Stimulated activated CD8-positive, alpha-beta memory T cell treated with anti-CD3 and anti-CD28 coated beads, Interleukin-7, amount 100 ng/mL, for 24 hours (primary cell): ENCODE measurements around the gene MCOLN2.

Source experiments
- DNase-seq: peaks from one replicate; pipeline ENCODE4 v3.0.0-alpha.2; 2020; ENCODE audit warnings: low read depth

MCOLN2 gene

DNA sequence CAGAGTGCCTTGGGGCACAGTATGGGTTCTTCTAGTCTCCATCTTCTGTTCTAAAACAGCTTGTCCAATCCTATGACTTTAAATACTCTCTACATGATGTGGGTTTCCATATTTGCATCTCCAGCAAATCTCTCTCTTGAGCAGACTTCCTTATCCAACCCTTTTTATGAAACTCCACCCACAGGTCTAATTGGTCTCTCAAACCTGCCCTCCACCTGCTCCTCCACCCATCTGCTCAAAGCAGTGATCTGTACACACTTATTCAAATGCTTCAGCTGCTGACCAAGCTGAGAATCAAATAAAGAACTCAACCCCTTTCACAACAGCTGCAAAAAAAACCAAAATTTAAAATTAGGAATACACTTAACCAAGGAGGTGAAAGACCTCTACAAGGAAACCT, 11.5 kb downstream of the MCOLN2 start:
- no peak for DNase-seq

DNA sequence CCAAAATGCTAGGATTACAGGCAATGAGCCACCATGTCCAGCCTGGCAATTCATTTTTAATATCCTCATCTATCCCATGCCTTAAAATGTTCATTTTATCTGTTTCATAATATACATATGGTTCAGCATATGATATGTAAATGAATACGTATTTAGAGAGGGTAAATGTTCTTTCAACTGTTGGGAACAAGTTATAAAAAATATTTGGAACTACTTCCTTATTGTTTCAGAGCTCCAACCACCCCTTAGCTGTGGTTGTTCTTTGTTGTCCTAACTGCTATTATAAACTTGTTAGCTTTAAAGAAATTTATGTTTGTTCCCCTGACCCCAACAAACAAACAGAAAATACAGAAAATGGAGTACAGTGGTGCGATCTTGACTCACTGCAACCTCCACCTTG, 14.5 kb downstream of the MCOLN2 start:
- DNase-seq = no peak

DNA sequence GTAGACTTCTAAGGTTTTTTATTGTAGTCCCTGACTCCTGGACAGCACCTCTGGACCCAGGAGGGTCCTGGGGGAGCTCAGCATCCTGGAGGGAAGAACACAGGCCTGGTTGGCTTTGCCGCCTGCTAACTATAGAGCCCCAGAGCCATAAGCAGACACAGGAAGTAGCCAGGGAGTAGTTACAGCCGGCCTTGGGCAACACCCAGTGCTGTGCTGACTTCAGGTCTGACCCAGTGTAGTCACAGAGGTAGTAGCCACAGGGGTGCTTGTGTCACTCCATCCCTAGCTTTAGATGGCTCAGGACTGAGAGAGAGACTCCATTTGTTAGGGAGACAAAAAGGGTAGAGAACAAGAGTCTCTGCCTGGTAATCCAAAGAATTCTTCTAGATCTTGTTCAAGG, 21.9 kb downstream of the MCOLN2 start:
- no peak for DNase-seq

DNA sequence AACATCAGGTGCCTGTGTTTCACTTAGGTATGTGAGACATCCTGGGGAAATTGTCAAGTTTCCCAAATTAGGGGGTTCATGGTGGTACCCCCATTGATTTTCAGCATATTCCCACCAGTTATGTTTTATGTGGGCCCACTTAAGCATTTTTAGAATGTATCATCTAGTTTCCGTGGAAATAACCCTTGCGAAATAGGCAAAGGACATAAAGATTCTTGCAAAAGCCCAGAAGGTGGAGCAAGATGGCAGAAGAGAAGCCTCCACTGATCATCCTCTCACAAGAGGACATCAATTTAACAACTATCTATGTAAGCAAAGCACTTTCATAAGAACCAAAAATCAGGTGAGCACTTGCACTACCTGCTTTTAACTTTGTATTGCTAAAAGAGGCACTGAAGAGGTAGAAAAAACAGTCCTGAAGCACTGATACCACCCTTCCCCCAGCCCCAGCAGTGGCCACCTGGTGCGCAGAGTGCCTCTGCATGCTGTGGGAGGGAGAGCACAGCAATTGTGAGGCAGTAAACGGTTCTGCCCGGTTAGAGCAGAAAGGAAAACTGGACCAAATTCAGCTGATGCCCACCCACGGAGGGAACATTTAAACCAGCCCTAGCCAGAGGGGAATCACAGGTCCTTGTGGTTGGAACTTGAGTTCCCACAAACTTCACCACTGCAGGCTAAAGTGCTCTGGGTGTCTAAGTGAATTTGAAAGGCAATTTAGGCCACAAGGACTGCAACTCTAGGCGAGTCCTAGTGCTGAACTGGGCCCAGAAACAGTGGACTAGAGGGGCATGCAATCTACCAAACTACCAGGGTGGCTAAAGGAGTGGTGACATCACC, 23.2 kb downstream of the MCOLN2 start:
- no peak for DNase-seq

DNA sequence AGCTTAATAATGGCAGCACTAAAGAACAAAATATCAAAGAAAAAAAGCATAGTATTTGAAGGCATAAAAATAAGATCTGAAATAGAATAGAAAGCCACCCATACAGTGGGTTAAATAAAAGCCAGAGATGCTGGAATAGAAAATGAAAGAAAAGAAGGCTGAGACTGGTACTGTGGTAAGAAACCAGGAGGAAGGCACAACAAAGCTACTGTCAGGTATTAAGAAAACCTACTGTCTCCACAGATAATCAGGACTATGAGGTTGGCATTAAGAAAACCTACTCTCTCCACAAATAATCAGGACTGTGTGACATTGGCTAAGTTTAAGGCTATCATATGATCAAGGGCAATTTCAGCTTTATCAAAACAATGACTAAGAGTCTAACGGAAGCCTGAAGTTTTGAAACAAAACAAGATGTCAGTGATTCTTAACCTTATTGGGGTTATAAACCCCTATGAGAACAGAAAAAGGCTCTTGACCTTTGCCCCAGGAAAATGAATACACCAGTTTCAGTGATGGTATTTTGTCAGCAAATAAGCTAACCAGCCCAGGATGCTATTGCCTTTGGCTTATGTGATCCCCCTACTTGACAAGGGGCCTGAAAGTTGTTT, 24.4 kb downstream of the MCOLN2 start:
- no peak for DNase-seq

DNA sequence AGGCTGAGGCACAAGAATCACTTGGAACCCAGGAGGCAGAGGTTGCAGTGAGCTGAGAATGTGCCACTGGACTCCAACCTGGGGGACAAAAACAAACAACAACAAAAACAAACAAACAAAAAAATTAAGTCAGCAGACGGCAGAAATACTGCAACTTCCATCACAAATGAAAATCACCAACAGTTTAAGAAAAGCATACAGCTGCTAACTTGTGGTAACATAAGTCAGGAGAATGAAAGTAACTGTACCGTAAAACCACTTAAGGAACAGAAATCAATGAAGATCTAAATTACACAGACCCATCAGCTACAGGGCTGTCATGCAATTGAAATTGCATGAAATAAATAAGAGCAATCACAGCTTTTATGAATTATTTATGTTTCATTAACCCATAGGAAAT, 25.0 kb downstream of the MCOLN2 start:
- DNase-seq = no peak

DNA sequence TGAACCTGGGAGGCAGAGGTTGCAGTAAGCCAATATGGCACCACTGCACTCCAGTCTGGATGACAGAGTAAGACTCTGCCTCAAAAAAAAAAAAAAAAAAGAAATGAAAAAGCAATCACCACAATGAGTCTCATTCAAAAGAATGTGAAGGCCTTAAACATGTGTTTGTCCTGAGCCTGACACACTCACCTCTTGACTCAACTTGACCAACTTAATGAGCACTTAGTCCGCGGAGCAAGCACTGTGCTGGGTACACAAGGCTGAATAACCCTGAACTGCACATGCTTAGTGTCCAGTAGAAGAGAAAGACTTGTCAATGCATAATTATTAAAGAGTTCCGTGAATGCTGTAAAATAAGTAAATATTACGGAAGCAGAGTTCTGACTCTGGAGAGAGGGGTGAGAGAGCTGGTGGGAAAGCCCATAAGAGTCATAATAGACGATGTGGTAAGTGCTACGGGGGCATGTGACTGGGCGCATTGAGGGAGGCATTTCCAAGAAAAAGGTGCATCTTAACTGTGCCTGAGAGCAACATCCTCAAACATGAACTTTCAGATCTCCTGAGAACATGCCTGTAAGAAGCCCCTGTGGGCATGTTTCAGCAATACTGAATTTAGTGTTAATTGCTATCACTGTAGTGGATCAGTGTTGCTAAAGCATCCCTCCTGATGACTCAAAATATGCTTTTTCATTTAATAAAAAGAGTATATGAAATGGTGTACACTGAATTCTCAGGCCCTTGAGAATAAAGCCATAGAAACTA, 27.2 kb downstream of the MCOLN2 start:
- DNase-seq = no peak

DNA sequence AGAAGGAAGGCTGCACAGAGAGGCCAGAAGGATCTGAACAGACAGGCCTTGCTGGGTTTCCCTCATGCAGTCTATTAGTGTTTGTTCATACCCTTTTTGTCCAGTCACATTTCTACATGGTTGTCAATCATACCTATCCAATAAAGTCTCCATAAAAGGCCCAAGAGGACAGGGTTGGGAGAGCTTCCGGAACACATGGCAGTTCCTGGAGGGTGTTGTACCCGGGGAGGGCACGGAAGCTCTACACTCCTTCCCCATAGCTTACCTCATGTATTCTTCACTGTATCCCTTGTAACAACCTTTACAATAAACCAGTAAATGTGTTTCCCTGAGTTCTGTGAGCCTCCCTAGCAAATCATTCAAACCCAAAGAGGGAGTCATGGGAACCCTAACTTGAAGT, 28.0 kb downstream of the MCOLN2 start:
- DNase-seq = no peak

DNA sequence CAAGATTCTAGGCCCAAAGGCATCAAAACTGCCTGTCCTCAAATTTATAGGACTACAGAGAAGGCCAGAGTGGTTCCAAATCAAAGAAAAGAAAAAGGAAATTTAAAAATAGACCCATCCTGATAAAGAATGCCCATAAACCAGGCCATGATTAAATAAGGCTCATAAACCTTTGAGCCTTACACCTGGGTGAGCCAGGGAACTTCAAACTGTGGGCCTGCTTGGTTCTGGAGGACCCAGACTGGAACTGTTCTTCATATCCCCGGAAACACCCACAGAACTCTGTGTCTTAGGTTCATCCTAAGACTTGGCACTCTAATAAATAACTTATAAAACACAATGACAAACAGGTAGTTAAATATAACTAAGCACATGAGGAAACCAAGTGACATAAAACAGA, 28.8 kb downstream of the MCOLN2 start:
- DNase-seq = no peak

DNA sequence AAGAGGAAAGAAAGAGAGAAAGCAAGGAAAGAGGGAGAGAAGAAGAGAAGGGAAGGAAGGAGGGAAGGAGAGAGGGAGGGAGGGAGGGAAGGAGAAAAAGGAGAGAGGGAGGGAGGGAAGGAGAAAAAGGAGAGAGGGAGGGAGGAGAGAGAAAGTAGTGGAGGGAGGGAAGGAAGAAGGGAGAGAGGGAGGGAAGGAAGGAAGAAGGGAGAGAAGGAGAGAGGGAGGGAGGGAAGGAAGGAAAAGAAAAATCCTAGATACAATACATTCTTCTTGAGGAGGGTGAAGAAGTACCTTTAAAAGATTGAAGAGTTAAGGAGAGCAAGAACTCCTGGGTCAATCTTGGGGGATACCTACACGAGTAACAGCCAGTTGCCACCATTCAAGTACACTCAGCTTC, 29.2 kb downstream of the MCOLN2 start:
- DNase-seq = no peak

DNA sequence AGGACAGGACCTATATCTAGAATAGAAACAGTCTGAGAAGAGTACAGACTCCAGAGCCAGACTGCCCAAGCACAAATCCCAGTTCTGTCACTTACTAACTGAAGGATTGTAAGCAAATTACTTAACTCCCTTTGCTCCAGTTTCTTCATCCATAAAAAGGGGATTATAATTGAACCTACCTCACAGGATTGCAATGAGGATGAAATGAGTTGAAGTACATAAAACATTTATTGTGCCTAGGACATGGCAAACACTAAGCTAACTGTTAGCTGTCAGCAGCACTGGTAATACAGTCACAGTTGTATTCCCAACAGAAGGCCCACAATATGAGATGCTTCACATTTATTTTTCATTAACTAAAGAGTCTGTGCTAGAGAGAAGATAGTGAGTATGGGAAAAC, 33.9 kb downstream of the MCOLN2 start:
- no peak for DNase-seq

DNA sequence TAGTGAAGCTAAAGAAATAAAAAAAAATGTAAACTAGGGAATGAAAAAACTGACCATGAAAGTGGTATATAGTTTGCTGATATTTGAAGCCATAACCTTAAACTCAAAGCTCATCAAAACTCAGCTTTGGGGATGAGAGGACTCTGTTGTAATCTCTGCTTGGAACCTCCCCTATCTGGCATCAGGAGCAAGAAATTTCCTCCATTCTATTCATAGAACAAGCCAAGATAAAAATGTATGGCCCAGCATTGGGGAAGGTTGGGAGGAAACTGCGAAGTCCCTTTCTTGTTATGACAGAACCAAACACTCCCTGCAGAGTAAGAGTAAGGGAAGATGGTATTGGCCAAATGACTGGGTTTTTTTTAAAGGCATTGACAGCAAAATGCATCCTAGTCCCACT, 35.6 kb downstream of the MCOLN2 start:
- DNase-seq = no peak

DNA sequence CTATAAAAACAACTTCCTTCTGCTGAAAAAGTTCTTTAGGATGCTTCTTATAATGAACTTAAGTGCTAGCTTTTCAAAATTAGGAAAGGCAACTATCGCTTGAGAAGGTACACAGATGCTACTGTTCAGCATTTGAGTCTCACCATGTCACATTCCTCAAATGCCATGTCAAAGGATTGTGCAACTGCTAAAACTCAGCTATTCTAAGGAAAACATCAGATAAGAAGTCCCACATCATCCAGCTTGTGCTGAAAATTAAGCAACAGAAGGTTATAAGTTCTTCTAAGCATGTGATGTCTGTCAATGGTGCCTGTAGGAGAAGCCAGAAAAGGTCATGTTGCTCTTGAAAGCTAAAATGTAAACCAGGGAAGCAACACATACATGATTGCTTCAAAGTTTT, 36.5 kb downstream of the MCOLN2 start:
- no peak for DNase-seq

DNA sequence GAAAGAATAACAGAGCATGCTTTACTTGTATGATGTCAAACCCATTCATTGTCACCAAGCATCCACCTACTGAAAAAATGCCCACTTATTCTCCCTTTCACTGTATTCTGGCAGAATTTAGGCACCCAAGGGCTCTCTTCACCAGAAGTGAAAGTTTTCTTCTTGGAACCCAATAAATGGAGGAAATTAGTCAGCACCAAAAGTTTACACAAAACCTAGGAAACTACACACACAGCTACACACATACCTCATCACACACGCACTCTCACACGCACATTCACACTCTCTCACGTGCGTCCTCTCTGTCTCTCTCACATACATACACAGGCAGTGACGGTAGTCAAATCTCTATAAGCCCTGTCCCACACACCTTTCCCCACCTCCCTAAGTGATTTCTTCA, 37.6 kb downstream of the MCOLN2 start:
- DNase-seq = no peak

DNA sequence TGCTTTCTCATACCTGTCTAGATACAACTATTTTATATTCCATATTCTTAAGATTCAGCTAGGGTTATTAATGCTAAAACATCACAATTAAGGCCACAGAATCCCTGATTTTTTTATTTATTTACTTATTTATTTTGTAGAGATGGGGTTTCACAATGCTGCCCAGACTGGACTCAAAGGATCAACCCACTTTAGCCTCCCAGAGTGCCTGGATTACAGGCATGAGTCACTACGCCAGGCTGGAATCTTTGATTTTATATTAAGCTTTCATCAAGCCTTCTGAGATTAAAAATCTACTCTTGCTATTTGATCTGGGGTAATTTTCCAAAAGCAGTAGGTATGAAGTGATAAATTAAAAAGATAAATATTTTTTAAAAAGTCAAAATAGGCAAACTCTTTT, 38.9 kb downstream of the MCOLN2 start:
- DNase-seq = no peak

DNA sequence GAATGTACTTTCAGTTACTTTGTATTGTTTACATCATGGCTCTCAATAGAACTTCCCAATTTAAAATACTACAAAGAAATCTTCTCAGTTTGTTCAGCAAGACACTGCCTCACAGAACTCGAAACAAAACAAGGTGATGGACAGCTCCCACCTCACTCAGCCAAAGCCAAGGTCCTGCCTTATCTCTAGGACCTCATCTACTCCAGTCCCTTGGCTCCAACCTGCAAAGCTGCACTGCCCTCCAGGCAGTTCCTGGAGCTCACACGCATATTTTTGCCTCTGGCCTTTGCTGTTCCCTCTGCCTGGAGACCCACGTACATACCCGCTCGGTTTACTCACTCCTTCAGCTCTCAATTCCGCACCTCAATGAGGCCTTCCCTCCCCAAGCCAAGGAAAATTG, 40.3 kb downstream of the MCOLN2 start:
- DNase-seq = no peak

DNA sequence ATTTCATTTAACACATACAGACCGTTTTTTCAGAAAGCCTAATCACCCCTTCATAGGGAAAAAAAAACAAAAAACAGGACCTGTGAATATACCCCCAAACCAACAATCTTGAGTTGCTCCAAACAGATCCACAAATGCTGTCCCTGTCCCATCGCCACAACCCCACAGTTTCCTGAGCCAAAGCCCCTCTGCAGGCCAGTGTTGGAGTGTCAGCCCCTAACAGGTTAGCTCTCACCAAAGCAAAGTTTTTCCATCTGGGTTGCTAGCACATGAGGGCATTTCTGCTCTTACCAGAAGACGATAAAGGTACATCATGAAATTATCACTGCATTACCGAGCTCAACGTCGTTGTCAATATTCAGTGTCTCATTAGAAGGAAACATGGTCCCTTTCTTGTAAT, 40.8 kb downstream of the MCOLN2 start:
- no peak for DNase-seq

DNA sequence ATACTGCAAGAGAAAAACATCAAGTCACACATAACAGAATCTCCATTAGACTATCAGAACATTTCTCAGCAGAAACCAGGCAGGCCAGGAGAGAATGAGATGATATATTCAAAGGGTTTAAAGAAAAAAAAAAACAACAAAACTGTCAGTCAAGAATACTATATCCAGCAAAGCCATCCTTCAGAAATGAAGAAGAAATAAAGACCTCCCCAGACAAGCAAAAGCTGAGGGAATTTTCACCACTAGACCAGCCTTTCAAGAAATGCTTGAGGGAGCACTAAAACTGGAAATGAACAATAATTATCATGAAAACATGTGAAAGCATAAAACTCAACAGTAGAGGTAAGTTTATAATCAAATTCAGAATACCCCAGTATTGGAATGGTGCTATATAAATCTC, 47.2 kb downstream of the MCOLN2 start:
- no peak for DNase-seq

DNA sequence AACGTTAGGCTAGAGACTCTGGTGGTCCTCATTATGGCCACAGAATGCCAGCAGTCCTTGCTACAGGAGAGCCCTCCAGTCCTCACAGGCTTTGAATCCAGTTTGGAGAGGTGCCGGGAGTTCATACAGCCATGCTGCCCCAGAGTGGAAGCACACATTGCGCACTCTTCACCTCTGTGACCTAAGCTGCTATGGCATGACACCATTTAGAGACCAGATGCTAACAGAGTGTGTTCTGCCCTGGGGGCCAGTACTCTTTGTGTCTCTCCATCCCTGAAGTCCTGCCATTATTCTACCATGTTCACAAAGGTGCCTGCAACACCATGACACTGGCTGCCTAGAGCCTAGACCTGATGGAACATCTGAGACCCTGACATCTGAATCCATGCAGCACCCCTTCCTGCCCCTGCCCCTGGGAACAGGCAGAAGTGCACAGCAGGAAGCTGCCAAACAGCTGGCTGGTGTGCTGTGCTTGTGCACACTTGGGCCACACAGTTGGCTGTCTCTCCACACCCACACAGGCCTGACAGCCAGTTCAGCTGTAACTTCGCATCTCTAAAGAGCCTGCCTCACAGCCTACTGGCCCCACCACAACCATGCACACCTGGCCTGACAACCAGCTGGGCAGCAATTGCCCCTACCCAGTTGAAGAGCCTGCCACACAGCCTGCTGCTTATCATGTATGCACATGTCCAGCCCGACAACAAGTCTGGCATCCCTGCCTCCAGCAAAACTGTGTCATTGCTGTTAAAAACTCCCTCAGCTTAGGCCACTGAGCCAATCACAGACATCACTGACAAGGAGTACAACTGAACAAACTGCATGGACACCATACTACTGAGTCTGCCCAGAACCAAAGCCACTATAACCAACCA, 49.1 kb downstream of the MCOLN2 start:
- DNase-seq = no peak

DNA sequence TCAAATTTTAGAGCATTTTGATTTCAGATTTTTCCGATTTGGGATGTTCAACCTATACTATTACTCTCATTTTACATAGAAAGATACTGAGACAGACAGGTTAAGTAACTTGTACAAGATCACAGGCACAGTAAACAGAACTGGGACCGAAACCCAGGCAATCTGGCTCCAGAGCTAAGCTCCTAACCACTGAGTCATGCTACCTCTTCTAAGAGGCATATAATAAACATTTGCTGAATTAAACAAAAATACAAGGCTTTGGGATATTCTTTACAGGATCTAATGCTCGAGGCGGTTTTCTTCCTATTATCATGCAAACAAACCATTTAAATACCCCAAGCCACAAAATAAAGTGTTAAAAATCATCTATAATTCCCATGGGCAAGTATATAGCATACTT, 50.3 kb downstream of the MCOLN2 start:
- no peak for DNase-seq

DNA sequence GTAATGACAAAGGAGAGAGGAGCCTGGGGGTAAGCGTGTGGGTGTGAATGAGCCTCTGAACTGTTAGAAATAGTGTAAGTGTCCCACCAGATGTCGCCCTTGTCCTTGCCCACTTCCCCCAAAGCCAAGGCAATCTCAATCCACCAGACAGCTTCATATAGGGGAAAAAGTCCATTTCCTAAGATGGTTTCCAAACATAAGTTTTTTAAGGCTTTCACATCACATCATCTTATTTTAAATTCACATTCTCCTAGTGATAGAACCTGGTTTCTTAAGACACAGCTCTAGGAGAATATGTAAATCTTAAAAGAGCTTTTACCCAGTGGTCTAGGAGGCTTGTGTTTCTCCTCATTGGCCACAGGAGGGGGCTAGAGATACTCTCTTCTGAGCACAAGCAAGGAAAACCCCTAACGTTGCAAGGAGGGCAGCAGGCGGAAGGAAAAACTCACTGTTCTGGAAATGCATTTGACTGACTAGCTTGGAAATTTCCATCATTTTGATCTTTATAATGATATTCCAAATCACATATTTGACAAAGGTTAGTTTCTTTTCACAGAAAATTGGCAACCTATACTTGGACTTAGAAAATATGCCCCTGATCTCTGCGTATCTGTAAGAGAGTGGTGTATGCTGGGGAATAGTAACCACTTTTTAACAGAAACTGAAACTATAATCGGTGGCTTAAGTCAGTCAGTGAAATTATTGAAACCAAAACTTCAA, 52.0 kb downstream of the MCOLN2 start:
- no peak for DNase-seq

DNA sequence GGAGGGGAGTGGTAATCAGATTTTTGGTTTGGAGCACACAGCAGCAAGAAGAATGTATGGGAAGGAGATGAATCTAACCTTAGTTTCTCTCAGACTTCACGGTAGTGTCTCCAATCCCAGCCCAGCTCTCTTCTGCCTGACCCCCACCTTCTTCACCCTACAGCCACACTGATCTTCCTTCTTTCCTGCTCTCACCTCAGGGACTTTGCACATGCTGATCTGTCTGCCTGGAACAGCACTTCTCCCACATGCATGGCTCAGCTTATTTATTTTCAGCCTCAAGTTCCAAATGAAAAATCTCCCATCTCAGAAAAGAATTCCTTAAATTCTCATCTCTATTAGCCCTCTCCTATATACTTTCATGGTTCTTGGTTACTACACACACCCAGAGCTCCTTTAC, 55.1 kb downstream of the MCOLN2 start:
- no peak for DNase-seq
